HL-60/S4 treated with retinoic acid at 250 ng/mL for 4 days and 3 days (cell line): ENCODE measurements around the gene GOLPH3L.
"Not testable (repeated sequence)": the region's sequence is repeated elsewhere in the genome, so short reads cannot be mapped to it uniquely, and the experiment has no call there.

ENCODE experiments used
- in situ Hi-C: fragments of 300-500 bp; cut with MboI; formaldehyde crosslinking; loops from 2 replicates; pipeline ENCODE4 v1.7.0; 2022; ENCODE audit warnings: low sequenced_read_pairs

Gene GOLPH3L

GRCh38 chr1:150660584-150660983, 36.4 kb downstream of the GOLPH3L start:
- in situ Hi-C loops: no loop called here

GRCh38 chr1:150657064-150657463, 39.9 kb downstream of the GOLPH3L start:
- in situ Hi-C loops: not testable (repeated sequence)

- in situ Hi-C loops: not testable (repeated sequence)
Observed at GRCh38 chr1:150654635-150655034, 42.3 kb downstream of the GOLPH3L start.

DNA sequence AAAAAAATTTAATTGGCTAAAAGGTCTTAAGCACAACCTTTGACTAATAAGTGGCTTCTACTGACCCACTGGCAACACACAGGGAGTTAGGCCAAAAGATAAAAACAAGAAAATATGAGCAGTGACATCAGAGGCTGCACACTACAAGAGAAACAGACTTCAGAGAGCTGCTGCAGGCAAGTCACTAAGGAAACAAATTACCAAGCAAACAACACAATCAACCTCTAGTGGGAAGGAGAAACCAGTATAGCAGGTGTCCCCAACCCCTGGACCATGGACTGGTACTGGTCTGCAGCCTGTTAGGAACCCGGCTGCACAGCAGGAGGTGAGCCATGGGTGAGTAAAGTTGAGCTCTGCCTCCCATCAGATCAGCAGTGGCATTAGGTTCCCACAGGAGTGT, 46.8 kb downstream of the GOLPH3L start:
- in situ Hi-C loops: no loop called here

DNA sequence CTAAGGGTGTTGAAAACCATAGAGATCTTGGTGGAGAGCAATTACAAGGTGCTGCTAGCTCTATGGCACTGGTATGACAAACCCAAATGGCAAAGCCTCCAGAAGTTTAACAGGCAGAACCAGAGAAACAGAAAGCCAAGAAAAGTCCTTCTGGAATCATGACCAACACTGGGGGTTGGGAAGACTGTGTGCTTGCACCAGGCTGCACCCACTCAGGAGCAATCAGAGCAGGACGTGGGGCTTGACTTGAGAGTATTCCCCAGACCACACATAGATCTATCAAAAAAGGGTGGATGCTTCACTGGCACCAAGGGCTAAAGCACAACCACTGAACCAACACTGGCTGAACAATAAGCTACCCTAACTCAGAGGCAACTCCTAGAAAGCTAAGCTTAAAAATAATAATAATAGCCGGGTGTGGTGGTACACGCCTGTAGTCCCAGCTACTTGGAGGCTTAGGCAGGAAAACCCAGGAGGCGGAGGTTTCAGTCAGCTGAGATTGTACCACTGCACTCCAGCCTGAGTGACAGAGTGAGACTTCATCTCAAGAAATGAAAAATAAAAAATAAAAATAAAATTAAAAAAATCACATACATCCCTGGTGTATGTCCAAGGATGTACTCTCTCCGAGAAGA, 47.4 kb downstream of the GOLPH3L start:
- in situ Hi-C loops: no loop called here

GRCh38 chr1:150642296-150642695, 54.7 kb downstream of the GOLPH3L start:
- in situ Hi-C loops: no loop called here

GRCh38 chr1:150641126-150641815, 55.7 kb downstream of the GOLPH3L start:
- in situ Hi-C loops: not testable (repeated sequence)

DNA sequence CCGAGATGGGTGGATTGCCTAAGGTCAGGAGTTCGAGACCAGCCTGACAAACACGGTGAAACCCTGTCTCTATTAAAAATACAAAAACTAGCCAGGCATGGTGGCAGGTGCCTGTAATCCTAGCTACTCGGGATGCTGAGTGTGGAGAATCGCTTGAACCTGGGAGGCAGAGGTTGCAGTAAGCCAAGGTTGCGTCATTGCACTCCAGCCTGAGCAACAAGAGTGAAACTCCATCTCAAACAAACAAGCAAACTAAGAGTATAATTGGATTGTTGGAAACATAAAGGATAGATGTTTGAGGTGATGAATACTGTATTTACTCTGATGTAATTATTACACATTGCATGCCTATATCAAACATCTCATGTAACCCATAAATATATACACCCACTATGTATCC, 58.5 kb downstream of the GOLPH3L start:
- in situ Hi-C loops: not testable (repeated sequence)

GRCh38 chr1:150634839-150635622, 61.9 kb downstream of the GOLPH3L start:
- in situ Hi-C loops: not testable (repeated sequence)

GRCh38 chr1:150629115-150629928, 67.6 kb downstream of the GOLPH3L start, which contains the start of gene ENSA:
ENSA (minus strand) TSS chr1:150629612; CDS start chr1:150629470, 142 bp downstream.
- in situ Hi-C loops: loop anchor here (10.0 kb wide), 1 partner anchor 65 kb away; no protein-coding TSS in a partner anchor

DNA sequence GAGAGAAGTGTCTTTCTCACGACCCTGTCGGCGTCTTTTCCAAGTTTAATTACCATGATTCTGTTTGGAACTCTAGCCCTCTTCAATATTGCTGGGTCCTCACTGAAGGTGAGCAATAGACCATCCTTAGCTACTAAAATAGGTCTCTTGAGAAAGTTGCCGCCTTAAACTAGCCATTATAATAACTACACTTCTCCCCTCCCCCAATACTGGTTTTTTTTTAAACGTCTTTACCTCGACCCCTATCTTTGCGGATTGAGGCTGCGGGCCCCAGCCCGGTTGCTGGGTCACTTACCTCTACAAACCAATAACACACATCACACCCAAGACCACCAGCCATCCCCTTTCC, 68.2 kb downstream of the GOLPH3L start:
- in situ Hi-C loops: loop anchor here (10.0 kb wide), 1 partner anchor 64 kb away; no protein-coding TSS in a partner anchor

DNA sequence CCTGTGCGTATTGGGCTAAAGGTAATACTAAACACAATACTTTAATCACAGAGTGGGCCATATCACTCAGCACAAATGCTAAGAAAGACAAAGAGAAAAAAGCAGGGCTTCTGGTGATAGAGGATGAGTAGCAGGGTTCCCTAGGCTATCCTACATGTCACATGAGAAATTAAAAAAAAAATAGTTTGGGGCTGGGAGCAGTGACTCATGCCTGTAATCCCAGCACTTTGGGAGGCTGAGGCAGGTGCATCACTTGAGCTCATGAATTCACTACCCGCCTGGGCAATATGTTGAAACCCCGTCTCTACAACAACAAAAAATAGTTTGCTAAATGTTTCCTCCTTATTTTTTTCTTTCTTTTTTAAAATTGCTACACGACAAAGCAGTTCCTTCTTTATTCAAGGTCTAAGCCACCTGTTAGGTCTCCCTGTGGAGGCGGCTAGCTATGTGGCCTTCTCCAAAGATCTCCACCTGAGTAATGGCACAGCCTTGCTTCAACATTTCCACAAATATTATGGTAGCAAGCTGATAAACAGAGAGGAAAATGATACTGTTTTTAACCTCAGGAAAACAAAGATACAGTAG, 69.0 kb downstream of the GOLPH3L start:
- in situ Hi-C loops: loop anchor here (10.0 kb wide), 1 partner anchor 63 kb away; no protein-coding TSS in a partner anchor

GRCh38 chr1:150626150-150626549, 70.8 kb downstream of the GOLPH3L start:
- in situ Hi-C loops: loop anchor here (10.0 kb wide), 1 partner anchor 61 kb away; no protein-coding TSS in a partner anchor

DNA sequence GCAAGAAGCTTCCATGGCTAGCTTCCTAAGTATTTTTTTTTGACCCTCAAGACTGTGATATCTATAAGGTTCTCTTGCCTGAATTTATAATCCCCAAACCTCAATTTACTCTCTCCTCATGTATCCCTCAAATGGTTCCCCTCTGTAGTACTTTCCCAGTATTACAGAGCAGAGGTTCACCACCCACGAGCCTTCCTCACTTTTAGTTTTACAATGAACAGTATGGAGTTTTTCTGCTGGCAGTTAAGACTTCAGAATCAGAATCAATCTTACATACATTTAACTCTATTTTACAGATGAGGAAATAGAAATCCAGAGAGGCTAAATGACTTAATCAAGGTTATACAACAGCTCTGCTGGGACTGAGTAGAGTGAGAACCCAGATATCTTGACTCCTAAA, 72.4 kb downstream of the GOLPH3L start:
- in situ Hi-C loops: loop anchor here (10.0 kb wide), 1 partner anchor 60 kb away; no protein-coding TSS in a partner anchor

- in situ Hi-C loops: loop anchor here (10.0 kb wide), 1 partner anchor 59 kb away; no protein-coding TSS in a partner anchor
Observed at GRCh38 chr1:150624134-150624533, 72.8 kb downstream of the GOLPH3L start.

- in situ Hi-C loops: loop anchor here (10.0 kb wide), 1 partner anchor 58 kb away; no protein-coding TSS in a partner anchor
Observed at GRCh38 chr1:150622303-150622975, 74.5 kb downstream of the GOLPH3L start.

GRCh38 chr1:150621497-150622302, 75.3 kb downstream of the GOLPH3L start:
- in situ Hi-C loops: loop anchor here (10.0 kb wide), 1 partner anchor 57 kb away; no protein-coding TSS in a partner anchor

- in situ Hi-C loops: loop anchor here (10.0 kb wide), 1 partner anchor 56 kb away; no protein-coding TSS in a partner anchor
Observed at GRCh38 chr1:150620919-150621318, 76.0 kb downstream of the GOLPH3L start.
